Stimulated activated CD4-positive, alpha-beta T cell treated with anti-CD3 and anti-CD28 coated beads, TNF-alpha, amount 100 ng/mL, for 48 hours (primary cell): ENCODE data around the gene TSACC.
"Not testable (repeated sequence)": the region's sequence is repeated elsewhere in the genome, so short reads cannot be mapped to it uniquely, and the experiment has no call there.

Experiments used
- DNase-seq, 3 donors: peaks; one replicate each; pipeline ENCODE4 v3.0.0-alpha.2; 2020; ENCODE audit warnings: low read depth in 3 of 3

The TSACC gene

DNA sequence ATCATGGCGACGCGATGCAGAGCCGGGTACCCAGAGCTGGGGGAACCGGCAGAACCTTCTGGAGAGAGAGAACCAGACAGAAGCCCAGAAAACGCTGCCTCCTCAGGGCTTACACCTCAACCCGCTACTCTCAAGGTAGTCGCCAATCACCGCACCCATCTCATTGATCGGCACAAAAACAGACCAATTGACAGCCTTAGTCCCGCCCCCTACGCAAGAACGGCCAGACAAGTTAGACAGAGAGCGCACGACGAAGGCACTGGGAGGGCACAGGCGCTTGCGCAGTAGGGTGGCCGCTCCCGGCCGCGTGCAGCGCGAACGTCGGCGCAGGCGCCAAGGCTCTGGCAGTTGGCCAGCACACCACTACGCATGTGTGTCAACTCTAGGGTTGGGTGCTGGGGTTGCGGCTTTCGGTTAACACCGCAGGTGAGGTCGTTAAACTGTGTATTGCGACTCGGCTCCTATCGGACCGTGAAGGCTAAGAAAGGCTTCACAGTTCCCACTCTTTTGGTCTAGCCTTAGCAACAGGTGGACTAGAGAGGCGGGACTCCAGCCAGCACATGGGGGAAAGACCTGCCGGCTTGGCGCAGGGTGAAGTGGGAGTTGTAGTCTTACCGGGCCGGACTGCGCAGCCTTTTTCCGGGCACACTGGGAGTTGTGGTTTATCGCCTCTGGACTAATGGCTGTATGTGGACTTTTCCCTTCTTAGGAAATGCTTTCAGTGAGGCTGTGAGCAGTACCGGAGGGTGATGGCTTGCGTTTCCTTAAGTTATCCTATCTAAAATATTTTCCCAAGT, at the start of gene TSACC, which contains the start of gene CCT3:
Gene TSACC (plus strand): TSS at position 347 of the 797 bp plus-strand sequence. CDS start 1,232 bp downstream, outside the sequence.
Gene CCT3 (minus strand): TSS at position 113 of the 797 bp plus-strand sequence. CDS start 108 bp downstream, at position 5.
- DNase-seq, result peak; percentile 97 to 99 (median 99)

DNA sequence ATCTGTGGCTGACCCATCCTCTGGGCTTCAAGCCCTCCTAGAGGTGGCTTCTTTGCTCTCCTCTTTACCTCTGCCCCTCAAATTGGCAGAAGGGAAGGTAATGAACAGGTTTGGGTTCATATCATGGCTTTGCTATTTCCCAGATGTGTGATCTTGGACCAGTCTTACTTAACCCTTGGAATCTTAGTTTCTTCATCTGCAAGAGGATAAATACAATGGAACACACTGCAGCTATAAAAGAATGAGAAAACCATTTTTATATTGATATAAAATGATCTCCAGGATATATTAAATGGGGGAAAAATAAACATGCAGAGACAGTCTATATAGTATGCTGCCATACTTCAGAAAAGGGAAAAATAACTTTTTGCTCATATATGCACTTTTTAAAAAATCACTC, 48.5 kb upstream of the TSACC start:
- DNase-seq, result no peak

DNA sequence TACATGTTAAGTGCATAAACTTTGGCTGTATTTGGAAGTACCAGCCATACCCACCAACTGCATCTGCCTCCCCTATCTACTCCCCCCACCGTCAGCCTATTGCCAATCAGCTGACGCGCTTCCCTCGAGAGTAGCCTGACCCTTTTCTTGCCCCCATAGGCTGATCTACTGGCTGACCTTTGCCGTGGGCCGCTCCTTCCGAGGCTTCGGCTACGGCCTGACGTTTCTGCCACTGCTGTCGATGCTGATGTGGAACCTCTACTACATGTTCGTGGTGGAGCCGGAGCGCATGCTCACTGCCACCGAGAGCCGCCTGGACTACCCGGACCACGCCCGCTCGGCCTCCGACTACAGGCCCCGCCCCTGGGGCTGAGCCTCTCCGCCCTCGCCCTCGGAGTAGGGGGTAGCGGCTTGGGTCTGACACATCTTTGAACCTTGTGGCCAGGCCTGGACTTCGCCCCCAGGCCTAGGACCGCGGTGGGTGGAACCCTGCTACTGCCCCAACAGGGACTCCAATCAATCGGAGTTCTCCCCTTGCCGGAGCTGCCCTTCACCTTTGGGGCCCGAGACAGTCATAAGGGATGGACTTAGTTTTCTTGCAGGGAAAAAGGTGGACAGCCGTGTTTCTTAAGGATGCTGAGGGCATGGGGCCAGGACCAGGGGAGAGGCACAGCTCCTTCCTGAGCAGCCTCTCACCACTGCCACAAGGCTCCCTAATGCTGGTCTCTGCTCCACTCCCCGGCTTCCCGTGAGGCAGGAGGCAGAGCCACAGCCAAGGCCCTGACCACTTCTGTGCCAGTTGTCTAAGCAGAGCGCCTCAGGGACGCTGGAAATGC, 46.9 kb upstream of the TSACC start:
- DNase-seq, result no peak

DNA sequence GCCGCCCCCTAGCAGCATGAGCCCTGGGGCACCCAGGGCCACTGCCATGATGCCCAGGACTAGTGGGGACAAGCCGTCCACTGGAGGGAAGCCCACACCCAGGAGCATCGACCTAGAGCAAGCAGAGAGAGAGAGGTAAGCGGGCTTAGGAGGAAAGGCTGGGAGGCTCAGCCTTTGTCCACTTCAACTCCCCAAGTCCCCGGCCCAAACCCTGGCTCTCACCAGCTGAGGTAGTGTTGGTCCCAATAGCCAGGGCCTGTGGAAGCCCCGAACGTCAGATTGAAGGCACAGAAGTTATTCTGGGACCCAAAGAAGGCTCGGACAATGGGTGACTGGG, 45.3 kb upstream of the TSACC start:
- DNase-seq, result no peak

DNA sequence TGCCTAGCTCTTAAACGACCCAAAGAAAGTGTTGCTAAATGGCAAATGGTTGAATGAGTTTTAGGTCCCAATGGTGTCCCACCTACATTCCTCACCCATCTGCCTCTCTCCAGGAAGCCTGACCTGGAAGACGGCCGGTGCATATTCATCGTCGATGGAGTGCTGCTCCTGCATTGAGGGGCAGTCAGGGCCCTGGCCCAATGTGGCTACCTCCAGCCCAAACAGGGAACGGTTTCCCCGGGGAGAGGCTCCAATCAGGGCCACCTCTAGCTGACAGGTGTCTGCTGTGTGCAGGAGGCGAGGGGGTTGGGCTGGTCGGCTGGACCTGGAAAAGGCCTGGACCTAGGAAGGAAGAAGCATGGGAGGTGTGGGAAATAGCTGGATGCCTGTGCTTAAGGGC, 44.4 kb upstream of the TSACC start:
- no peak for DNase-seq

DNA sequence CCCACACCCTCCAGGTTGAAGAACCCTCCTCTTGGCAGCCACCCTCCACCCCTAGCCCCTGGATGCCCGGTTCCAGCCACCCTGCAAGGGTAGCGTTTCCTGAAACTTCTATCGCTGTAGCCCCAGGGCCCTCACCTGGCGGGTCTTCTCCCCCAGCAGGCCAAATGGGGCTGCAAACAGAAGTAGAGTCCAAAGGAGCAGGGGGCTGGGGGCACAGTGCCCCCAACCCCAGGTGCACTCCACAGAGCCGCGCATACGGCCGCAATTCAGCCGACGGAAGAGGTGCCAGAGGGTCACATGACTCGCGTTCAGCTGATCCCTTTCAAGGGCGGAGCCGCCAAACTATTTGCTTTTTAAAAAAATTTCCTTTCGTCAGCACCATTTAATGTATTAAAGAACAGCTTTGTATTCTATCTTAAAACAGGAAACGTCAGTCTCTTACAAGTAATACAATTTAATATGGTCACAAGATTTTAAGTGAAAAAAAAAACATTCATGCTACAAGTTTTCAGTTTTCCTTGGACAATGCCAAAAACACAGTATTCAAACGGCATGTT, 42.9 kb upstream of the TSACC start, which contains the start of gene GLMP:
Gene GLMP (minus strand): TSS at position 289 of the 557 bp plus-strand sequence. CDS start 34 bp downstream, at position 255.
- peak in 2 of 3 donors; percentile 9 to 43 for DNase-seq

DNA sequence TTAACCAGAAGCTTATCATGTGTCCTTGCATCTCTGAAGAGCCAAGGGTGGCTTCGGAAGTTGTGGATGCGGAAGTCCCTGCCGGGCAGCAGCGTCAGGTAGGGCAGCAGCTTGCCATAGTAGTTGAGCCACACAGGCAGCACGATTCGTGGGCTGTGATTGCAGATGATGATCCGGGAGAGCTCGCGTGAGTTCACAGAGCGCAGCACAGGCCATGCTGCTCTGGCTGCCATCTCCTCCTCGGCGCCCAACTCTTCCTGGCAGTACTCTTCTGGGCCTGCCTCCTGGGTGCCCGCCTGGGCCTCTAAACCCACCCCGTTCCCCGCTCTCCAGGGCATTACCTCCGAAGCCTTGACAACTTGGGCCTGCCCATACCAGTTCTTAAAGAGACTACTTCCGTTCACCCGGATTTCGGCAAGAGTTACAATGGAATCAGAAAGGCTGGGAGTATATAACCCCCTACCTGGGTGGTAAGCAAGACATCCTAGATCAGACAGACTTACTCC, 39.4 kb upstream of the TSACC start, which contains the start of gene VHLL:
Gene VHLL (minus strand): TSS at position 456 of the 506 bp plus-strand sequence. CDS start 118 bp downstream, at position 338.
- DNase-seq, result no peak

DNA sequence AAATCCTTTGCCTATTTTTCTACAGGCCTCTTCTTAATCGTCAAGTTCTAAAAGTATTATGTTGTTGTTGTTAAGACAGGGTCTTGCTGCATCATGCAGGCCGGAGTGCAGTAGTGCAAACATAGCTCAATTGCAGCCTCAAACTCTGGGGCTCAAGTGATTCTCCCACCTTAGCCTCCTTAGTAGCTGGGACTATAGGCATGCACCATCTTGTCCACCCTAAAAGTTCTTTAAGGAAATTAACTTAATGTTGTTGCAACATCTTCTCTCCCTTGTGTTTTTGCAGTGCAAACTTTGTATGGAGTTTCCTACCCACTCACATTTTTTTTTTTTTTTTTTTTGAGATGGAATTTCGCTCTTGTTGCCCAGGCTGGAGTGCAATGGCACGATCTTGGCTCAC, 35.1 kb upstream of the TSACC start:
- DNase-seq, result no peak

DNA sequence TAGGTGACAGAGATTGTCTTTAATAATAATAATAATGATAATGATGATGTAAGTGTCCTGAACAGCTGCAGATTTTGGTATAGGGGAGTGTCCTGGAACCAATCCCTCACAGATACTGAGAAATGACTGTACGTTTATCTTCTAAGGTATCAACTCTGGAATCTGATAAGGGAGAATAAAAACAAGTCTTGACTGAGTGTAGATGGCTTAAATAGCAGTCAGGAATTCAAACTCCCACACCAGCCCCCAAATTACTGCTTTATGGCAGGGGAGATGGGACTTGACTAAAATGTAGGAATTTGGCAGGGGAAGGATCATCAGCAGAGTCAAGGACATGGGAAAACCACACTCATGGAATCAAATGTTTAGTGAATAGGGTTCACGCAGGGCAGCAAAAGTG, 33.1 kb upstream of the TSACC start:
- DNase-seq, result no peak

DNA sequence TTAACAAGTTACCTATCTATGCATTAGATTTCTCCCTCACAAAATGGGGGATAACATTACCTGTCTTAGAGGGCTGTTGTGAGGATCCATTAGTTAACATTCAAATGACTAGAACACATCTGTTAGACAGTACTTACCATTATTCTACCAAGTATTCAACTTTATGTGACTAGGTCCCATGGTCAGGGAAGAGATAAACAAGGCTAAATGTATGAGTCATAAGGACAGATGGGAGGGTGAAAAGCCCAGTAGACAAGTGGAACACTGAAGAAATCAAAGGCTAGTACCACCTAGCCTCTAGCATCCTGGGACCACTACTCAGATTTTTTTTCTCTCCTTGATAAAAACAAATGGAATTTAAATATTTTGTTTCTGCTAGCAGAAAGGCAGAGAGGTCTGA, 30.2 kb upstream of the TSACC start:
- no peak for DNase-seq

DNA sequence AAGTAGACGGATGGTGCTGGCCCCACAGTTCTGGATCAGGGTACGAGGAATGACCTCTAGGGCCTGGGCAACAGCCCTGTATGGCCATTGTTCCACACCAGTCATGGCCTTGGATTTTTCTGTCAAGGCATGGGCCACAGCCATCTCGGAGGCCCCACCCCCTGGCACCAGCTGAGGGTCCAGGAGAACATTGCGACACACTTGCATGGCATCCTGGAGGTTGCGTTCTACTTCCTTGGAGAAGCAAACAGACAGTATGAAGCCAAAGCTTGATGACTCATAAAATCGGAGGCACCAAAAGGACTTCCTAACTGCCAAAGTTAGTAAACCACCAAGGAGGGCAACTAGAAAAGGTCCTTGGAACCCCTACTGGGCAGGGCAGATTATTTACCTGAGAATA, 27.4 kb upstream of the TSACC start:
- no peak for DNase-seq

DNA sequence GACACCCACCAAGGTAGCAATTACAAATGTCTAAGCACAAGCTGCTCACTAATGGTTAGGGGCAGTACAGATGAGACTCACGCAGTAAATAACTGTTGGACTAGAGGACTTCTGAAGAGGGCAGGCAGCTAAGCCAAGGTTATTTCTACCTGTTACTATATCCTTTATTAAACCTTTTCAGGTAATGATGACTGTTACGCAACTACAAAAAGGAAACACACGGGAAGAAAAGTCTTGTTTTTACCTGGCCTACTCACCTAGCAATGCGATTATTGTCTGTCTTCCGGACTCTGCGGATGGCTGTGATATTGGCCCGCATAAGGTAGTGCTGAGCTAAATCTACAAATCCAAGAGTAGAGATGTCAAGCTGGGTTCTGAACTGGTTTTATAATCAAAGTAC, 21.4 kb upstream of the TSACC start:
- no peak for DNase-seq

DNA sequence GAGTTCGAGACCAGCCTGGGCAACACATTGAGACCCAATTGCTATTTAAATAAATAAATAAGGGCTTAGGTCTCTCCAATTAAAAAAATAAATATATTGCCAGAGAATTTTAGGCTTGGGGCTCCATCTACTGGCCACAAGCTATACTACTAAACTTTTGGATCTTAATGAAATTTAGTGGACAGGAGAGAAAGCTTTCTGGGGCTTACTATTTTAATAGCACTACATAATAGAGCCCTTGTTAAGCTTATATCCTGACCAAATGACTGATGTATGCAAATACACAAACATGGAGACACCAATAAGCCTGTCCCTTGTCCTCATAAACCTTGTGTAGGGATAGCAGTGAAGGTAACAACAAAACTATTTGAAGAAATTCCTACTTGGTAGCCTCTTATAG, 18.7 kb upstream of the TSACC start:
- DNase-seq, result no peak

DNA sequence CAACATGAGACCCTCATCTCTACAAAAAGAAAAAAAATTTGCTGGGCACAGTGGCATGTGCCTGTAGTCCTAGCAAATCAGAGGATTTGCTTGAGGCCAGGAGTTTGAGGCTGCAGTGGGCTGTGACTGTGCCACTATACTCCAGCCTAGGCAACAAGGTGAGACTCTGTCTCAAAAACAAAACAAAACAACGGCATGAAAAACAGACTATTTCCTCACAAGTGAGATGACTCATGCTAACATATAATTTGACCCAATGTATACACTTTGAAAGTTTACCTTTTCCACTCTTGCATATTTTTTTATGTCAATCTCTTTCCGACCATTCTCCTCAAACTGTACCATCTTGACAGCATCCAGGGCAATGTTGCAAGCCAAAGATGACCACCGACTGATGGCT, 17.8 kb upstream of the TSACC start:
- no peak for DNase-seq

DNA sequence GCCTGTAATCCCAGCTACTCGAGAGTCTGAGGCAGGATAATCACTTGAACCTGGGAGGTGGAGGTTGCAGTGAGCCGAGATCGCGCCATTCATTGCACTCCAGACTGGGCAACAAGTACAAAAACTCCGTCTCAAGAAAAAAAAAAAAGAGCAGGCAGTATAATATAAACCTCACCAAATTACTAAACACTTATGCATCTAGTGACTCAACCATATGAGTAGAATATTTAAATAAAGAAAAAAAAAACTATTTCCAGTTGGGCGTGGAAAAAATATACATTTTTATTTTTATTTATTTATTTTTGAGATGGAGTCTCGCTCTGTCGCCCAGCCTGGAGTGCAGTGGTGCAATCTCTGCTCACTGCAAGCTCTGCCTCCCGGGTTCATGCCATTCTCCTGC, 15.1 kb upstream of the TSACC start:
- DNase-seq, result not testable (repeated sequence)

DNA sequence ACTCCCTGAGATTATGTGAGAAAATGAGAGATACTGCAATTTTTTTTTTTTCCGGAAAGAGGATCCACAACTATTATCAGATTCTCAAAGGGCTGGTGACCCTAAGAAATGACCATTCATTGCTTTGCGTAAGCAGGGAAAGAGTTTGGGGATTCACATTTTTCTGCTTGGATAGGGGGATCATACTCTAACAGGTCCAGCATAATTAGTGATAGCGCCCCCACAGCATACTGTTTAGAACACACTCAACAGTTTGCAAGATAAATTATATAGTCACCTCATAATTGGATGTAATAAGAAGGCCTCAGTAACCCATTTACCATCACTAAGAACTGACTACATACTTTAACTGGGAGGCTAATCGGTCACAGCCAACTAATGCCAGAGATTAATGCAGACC, 2.1 kb upstream of the TSACC start:
- DNase-seq, result no peak

DNA sequence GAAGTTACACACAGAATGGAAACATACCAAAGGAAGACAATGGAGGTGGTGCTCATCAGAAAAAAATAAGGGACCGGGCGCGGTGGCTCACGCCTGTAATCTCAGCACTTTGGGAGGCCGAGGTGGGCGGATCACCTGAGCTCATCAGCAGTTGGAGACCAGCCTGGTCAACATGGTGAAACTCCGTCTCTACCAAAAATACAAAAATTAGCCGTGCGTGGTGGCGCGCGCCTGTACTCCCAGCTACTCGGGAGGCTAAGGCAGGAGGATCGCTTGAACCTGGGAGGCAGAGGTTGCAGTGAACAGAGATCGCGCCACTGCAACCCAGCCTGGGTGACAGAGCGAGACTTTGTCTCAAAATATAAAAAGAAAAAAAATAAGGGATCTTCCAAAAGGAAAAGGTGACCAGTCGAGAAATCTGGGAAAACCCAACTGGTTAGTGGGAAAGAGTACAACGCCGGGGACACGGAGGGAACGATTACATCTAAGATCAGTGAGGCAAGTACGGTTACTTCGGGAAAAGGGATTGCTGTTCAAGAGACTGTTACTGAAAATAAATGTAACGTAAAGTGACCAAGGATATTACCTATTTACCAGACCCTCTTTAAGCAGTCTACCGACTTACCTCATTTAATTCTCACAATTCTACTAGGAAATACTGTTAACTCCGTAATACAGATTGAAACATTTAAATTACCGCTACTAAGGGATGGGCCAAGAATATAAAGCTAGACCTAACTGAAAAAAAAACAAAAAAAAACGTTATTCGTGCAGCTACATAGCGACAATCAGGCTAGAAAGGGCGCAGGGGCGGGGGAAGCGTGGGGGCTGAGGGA, 1.1 kb upstream of the TSACC start:
- no peak for DNase-seq

DNA sequence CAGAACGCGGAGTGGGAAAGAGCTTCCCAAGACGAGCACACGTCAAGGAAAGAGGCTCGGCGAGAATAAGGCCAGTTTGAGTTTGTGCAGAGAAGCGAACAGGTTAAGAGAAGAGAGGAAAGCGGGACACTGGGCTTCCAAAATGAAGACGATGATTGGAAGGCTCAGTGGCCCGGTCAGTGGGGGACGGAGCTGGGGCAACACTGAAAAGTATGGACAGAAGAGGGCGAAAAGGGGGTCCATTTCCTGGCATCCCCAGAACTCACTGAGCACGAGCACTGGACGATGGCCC, 492 bp upstream of the TSACC start:
- no peak for DNase-seq

DNA sequence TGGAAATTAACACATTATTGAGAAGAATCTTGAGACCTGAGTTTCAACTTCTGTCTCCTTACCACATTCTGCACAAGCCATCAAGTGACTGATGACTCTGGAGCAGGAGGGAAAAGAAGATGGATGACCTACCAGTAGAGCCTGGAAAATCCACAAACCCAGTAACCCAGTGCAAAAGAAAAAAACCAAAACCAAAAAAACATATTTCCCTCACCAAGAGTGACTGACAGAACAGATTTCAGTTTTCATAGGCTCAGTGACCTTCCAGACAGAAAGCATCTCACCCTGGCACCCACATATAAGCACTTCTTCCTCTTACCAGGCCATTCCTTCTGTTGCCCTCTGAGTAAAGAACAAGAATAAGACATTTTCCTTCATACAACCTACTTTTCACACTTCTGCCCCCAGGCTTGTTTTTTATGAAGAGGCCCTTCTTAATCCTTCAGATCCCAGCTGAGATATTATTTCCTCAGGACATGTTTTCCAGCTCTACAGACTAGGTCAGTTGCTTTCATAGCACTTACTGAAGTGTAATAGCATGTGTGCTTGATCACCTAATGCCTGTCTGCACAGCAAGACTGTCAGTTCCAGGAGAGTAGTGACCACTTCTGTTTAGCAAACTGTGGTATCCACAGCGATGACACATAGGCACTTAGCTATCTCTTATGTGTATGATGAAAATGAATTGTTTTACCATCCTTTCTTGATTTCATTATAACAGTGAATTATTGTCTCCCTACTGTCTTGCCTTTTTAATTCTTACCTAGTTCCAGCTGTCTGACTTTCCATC, 4.0 kb downstream of the TSACC start:
- DNase-seq, result no peak

DNA sequence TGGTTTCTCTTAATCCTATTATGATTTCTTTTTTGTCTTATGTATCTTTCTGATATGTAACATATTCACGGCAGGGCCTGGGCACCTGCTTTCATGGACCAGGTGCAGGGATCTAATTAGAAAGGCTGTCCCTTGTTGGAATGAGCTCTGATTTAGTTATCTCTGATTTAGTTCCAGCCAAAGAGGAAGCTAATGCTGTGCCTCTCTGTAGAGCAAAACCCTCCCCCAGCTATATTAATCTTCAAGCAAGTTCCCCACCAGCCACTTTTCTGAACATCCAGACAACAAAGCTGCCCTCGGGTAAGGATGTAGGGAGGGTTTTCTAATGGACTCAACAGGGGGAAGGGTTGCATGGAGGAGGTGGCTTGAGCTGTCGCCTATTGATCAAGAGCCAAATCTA, 6.1 kb downstream of the TSACC start:
- no peak for DNase-seq

DNA sequence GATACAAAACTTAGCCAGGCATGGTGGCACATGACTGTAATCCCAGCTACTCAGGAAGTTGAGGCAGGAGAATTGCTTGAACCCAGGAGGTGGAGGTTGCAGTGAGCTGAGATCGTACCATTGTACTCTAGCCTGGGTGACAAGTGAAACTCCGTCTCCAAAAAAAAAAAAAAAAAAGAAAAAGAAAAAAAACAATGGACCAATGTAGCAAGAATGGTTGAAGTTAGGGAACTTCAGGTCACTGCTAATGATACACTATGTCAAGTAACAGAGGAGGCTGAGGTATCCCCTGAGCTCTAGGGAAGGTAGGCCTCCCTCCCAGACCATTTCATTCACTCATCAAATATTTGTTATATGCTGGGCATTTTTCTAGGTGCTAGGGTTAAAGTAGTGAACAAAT, 7.7 kb downstream of the TSACC start:
- DNase-seq, result not testable (repeated sequence)
